SK-N-SH (cell line): Measurements from ENCODE around the gene HIRA.

ENCODE experiments used
- EP300 ChIP-seq, 2 experiments: IDR thresholded peaks; 2 replicates each; pipeline versions ENCODE4 v1.4.0 to v1.6.1; 2012; ENCODE audit warnings: borderline replicate concordance in 1 of 2, low read depth in 1 of 2, low read length in 1 of 2
- FOXM1 ChIP-seq: IDR thresholded peaks from 2 replicates; pipeline ENCODE4 v1.4.0; 2012; ENCODE audit warnings: low read depth, mild to moderate bottlenecking
- JUND ChIP-seq: IDR thresholded peaks from 2 replicates; pipeline ENCODE4 v1.4.0; 2012
- MXI1 ChIP-seq: IDR thresholded peaks from 2 replicates; pipeline ENCODE4 v1.6.1; 2012; ENCODE audit warnings: mild to moderate bottlenecking, low read depth, low read length, improper control_type of control experiment
- NFIC ChIP-seq: IDR thresholded peaks from 2 replicates; pipeline ENCODE4 v1.4.0; 2012; ENCODE audit warnings: borderline replicate concordance
- RAD21 ChIP-seq: IDR thresholded peaks from 2 replicates; pipeline ENCODE4 v1.6.1; 2012; ENCODE audit warnings: mild to moderate bottlenecking, low read length
- RCOR1 ChIP-seq: fragments of 150-350 bp; IDR thresholded peaks from 2 replicates; pipeline ENCODE4 v1.6.1; 2017; ENCODE audit warnings: antibody characterized with exemption, low read length
- TEAD4 ChIP-seq: IDR thresholded peaks from 2 replicates; pipeline ENCODE4 v1.4.0; 2012; ENCODE audit warnings: mild to moderate bottlenecking, borderline replicate concordance; ENCODE audit not compliant: insufficient read depth
- YY1 ChIP-seq: IDR thresholded peaks from 2 replicates; pipeline ENCODE4 v1.4.0; 2012; ENCODE audit warnings: low read depth, mild to moderate bottlenecking
- TF ChIP-seq, protein P1 (sequence below): fragments of 200-600 bp; sonication (generic); IDR thresholded peaks from 2 replicates; pipeline ENCODE4 v1.6.1; 2017; ENCODE audit warnings: antibody characterized with exemption, mild to moderate bottlenecking, moderate library complexity
- TF ChIP-seq, protein P2 (sequence below): IDR thresholded peaks from 2 replicates; pipeline ENCODE4 v1.6.1; 2012; ENCODE audit warnings: mild to moderate bottlenecking, low read depth, low read length, moderate library complexity
- TF ChIP-seq, protein P3 (sequence below): IDR thresholded peaks from 2 replicates; pipeline ENCODE4 v1.4.0; 2012; ENCODE audit warnings: low read depth
- TF ChIP-seq, protein P4 (sequence below): IDR thresholded peaks from 2 replicates; pipeline ENCODE4; 2012
- TF ChIP-seq, protein P5 (sequence below): IDR thresholded peaks from 2 replicates; pipeline ENCODE4 v1.4.0; 2012; ENCODE audit warnings: low read depth, borderline replicate concordance

DNA sequence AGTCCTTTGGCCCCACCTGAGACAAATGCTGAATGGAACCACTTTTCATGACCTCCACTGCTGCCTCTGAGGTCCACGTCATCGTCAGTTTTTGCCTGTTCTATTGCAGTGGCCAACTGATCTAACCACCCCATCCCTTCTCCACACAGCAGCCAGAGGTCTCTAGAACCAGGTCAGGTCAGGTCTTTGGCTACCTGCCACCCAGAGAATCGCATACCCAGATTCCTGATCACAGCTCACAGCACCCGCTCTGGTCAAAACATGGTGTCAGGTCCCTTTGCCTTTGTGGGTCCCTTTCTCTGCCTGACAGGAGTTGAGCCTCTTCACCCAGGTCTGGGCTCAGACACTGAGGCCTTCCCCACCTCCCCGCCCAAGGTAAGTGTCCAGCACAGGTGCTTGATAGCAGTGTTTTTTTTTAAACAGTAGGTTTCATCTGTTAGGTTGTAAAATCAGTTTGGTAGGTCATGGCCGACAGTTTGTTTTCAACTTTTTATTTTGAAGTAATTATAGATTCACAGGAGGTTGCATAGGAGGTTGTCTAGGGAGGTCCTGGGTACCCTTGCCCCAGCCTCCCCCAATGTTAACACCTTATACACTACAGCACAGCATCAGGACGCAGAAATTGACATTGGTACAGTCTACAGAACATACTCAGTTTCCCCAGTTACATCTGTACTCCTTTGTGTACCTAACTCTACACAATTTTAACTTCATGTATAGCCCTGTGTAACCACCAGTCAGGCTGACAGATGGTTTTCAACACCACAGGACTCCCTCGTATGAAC is 9.1 kb upstream of the HIRA start:
- TF ChIP-seq YY1: no peak
- TF ChIP-seq, protein P1, sequence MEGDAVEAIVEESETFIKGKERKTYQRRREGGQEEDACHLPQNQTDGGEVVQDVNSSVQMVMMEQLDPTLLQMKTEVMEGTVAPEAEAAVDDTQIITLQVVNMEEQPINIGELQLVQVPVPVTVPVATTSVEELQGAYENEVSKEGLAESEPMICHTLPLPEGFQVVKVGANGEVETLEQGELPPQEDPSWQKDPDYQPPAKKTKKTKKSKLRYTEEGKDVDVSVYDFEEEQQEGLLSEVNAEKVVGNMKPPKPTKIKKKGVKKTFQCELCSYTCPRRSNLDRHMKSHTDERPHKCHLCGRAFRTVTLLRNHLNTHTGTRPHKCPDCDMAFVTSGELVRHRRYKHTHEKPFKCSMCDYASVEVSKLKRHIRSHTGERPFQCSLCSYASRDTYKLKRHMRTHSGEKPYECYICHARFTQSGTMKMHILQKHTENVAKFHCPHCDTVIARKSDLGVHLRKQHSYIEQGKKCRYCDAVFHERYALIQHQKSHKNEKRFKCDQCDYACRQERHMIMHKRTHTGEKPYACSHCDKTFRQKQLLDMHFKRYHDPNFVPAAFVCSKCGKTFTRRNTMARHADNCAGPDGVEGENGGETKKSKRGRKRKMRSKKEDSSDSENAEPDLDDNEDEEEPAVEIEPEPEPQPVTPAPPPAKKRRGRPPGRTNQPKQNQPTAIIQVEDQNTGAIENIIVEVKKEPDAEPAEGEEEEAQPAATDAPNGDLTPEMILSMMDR: no peak
- no peak for TF ChIP-seq JUND
- no peak for TF ChIP-seq RCOR1
- TF ChIP-seq, protein P2, sequence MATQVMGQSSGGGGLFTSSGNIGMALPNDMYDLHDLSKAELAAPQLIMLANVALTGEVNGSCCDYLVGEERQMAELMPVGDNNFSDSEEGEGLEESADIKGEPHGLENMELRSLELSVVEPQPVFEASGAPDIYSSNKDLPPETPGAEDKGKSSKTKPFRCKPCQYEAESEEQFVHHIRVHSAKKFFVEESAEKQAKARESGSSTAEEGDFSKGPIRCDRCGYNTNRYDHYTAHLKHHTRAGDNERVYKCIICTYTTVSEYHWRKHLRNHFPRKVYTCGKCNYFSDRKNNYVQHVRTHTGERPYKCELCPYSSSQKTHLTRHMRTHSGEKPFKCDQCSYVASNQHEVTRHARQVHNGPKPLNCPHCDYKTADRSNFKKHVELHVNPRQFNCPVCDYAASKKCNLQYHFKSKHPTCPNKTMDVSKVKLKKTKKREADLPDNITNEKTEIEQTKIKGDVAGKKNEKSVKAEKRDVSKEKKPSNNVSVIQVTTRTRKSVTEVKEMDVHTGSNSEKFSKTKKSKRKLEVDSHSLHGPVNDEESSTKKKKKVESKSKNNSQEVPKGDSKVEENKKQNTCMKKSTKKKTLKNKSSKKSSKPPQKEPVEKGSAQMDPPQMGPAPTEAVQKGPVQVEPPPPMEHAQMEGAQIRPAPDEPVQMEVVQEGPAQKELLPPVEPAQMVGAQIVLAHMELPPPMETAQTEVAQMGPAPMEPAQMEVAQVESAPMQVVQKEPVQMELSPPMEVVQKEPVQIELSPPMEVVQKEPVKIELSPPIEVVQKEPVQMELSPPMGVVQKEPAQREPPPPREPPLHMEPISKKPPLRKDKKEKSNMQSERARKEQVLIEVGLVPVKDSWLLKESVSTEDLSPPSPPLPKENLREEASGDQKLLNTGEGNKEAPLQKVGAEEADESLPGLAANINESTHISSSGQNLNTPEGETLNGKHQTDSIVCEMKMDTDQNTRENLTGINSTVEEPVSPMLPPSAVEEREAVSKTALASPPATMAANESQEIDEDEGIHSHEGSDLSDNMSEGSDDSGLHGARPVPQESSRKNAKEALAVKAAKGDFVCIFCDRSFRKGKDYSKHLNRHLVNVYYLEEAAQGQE: no peak
- no peak for TF ChIP-seq RAD21
- TF ChIP-seq, protein P3, sequence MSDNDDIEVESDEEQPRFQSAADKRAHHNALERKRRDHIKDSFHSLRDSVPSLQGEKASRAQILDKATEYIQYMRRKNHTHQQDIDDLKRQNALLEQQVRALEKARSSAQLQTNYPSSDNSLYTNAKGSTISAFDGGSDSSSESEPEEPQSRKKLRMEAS: no peak
- TF ChIP-seq MXI1: no peak
- TF ChIP-seq NFIC: no peak
- TF ChIP-seq, protein P4, sequence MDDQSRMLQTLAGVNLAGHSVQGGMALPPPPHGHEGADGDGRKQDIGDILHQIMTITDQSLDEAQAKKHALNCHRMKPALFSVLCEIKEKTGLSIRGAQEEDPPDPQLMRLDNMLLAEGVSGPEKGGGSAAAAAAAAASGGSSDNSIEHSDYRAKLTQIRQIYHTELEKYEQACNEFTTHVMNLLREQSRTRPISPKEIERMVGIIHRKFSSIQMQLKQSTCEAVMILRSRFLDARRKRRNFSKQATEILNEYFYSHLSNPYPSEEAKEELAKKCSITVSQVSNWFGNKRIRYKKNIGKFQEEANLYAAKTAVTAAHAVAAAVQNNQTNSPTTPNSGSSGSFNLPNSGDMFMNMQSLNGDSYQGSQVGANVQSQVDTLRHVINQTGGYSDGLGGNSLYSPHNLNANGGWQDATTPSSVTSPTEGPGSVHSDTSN: no peak
- TF ChIP-seq, protein P5, sequence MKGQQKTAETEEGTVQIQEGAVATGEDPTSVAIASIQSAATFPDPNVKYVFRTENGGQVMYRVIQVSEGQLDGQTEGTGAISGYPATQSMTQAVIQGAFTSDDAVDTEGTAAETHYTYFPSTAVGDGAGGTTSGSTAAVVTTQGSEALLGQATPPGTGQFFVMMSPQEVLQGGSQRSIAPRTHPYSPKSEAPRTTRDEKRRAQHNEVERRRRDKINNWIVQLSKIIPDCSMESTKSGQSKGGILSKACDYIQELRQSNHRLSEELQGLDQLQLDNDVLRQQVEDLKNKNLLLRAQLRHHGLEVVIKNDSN: no peak
- no peak for TF ChIP-seq EP300 (IDR thresholded peaks at IDR 0.05; ENCODE audit: borderline replicate concordance in 1 of 2, low read depth in 1 of 2, low read length in 1 of 2)
- no peak for TF ChIP-seq FOXM1
- no peak for TF ChIP-seq TEAD4
